K562 (cell line): ENCODE results near the gene CDK14. TPM values are rescaled to one million over a fixed set of nuclear protein-coding genes. Genes with fewer than 3 reads are reported as not detected.

Experiments
- ATAC-seq: fragments of 200-7000 bp; cut with Tn5 transposase; 3 replicates; pipeline ENCODE4 v1.9.1; 2020; ENCODE audit warnings: moderate library complexity
- BruUV-seq: library from RNA; stranded (reverse); fragments of 400-500 nt; replicated peaks from 2 replicates; lab custom pipeline; 2021; lab: Mats Ljungman, UMichigan
- CTCF ChIA-PET: fragments of 300-600 bp; formaldehyde crosslinking; extraction: SDS; loops from one replicate; lab custom pipeline; 2021; ENCODE audit warnings: low intra/inter-chr PET ratio; lab: Yijun Ruan, JAX
- POLR2A ChIA-PET: fragments of 300-600, 350-650 bp; sonication (Branson Sonifier 250); formaldehyde crosslinking; extraction: SDS; loops from one replicate; lab custom pipeline; 2021; ENCODE audit warnings: antibody characterized with exemption, inconsistent platforms; lab: Yijun Ruan, JAX
- DNase-seq, 4 experiments: peaks; one replicate each; pipeline versions ENCODE4 v3.0.0 to v3.0.0-alpha.2; 2011 to 2018; ENCODE audit warnings: low spot score in 3 of 4, mixed read lengths in 3 of 4; ENCODE audit errors: extremely low read depth in 1 of 4
- FAIRE-seq: peaks from 2 replicates; lab custom pipeline; 2011; peaks lifted over from hg19 to GRCh38; lab: Jason Lieb, UNC
- H2AFZ ChIP-seq: 2 replicates; pipeline ENCODE4 v1.6.0; 2011; ENCODE audit warnings: low read depth, low read length, control low read depth, inconsistent platforms
- H3K27ac ChIP-seq: fragments of 200-600 bp; 3 replicates; pipeline ENCODE4 v1.8.0; 2011; ENCODE audit warnings: low read depth, mild to moderate bottlenecking, control low read depth, inconsistent platforms, low read length, moderate library complexity, mixed read lengths; ENCODE audit errors: extremely low read depth
- H3K27me3 ChIP-seq, 2 experiments: fragments of 300-600 bp in 1 of 2; 2 replicates in 1 of 2; 3 replicates in 1 of 2; pipeline versions ENCODE4 v1.6.0 to v1.8.0; 2011; ENCODE audit warnings: inconsistent platforms in 2 of 2, low read length in 2 of 2, mild to moderate bottlenecking in 1 of 2, mixed read lengths in 1 of 2, moderate library complexity in 1 of 2; ENCODE audit not compliant: control insufficient read depth in 2 of 2, insufficient read depth in 2 of 2
- H3K36me3 ChIP-seq: fragments of 300-600 bp; 3 replicates; pipeline ENCODE4 v1.8.0; 2011; ENCODE audit warnings: mild to moderate bottlenecking, low read length, inconsistent platforms; ENCODE audit not compliant: control insufficient read depth, insufficient read depth
- H3K4me1 ChIP-seq, 2 experiments: fragments of 200-600 bp in 1 of 2; replicated peaks in 1 of 2; 2 replicates in 1 of 2; 3 replicates in 1 of 2; pipeline versions ENCODE4 v1.5.1 to v1.8.0; 2011; ENCODE audit warnings: inconsistent platforms in 2 of 2, low read length in 2 of 2, mild to moderate bottlenecking in 1 of 2, mixed read lengths in 1 of 2, moderate library complexity in 1 of 2; ENCODE audit not compliant: control insufficient read depth in 2 of 2, insufficient read depth in 2 of 2
- H3K4me2 ChIP-seq: 2 replicates; pipeline ENCODE4 v1.6.1; 2011; ENCODE audit warnings: low read length, control low read depth, inconsistent platforms, mixed read lengths; ENCODE audit not compliant: insufficient read depth
- H3K4me3 ChIP-seq: fragments of 200-600 bp; sonication (generic), shearing (Covaris generic); 2 replicates; pipeline ENCODE4 v1.5.1; 2016; ENCODE audit warnings: control low read depth, inconsistent platforms
- H3K79me2 ChIP-seq: fragments of 200-600 bp; 3 replicates; pipeline ENCODE4 v1.8.0; 2011; ENCODE audit warnings: low read length, inconsistent platforms; ENCODE audit not compliant: control insufficient read depth, insufficient read depth
- H3K9ac ChIP-seq, 2 experiments: 2 replicates each; pipeline versions ENCODE4 v1.6.0 to v1.6.1; 2011; ENCODE audit warnings: low read depth in 2 of 2, low read length in 2 of 2, control low read depth in 1 of 2, inconsistent platforms in 1 of 2, mild to moderate bottlenecking in 1 of 2, mixed read lengths in 1 of 2; ENCODE audit not compliant: insufficient read depth in 1 of 2
- H3K9me1 ChIP-seq: one replicate; pipeline ENCODE4 v1.6.0; 2011; ENCODE audit warnings: inconsistent platforms, mild to moderate bottlenecking, low read length, moderate library complexity; ENCODE audit not compliant: control insufficient read depth, insufficient read depth
- H3K9me3 ChIP-seq: replicated peaks from 2 replicates; pipeline ENCODE4 v1.5.1; 2011; ENCODE audit warnings: low read depth, low read length, inconsistent platforms; ENCODE audit not compliant: control insufficient read depth, insufficient read depth
- H4K20me1 ChIP-seq: replicated peaks from 2 replicates; pipeline ENCODE4 v1.6.1; 2011; ENCODE audit warnings: low read length, inconsistent platforms, mixed read lengths; ENCODE audit not compliant: control insufficient read depth, insufficient read depth
- CAMTA2 ChIP-seq: fragments of 250-450 bp; sonication (Bioruptor Pico); conservative IDR thresholded peaks from 2 replicates; pipeline ENCODE4 v1.5.1; 2022
- ELF1 ChIP-seq: fragments of 200-800 bp; sonication (Bioruptor generic); IDR thresholded peaks from 2 replicates; pipeline ENCODE4 v1.6.1; 2016; ENCODE audit warnings: missing genetic modification characterization, missing compliant biosample characterization
- EP400 ChIP-seq: fragments of 450-650 bp; IDR thresholded peaks from 2 replicates; pipeline ENCODE4 v1.6.1; 2017; ENCODE audit warnings: antibody characterized with exemption, mild to moderate bottlenecking, moderate library complexity
- ESRRB ChIP-seq: fragments of 250-450 bp; sonication (Bioruptor Pico); IDR thresholded peaks from 2 replicates; pipeline ENCODE4 v1.5.0; 2020; ENCODE audit warnings: mild to moderate bottlenecking, moderate library complexity, borderline replicate concordance
- FOXM1 ChIP-seq, 2 experiments: fragments of 450-650 bp in 1 of 2; sonication (generic) in 1 of 2; formaldehyde crosslinking in 1 of 2; IDR thresholded peaks; 2 replicates each; pipeline versions ENCODE4 v1.6.1 to v1.9.0; 2017 to 2022; ENCODE audit warnings: low read depth in 2 of 2, mild to moderate bottlenecking in 2 of 2, missing genetic modification reagents in 1 of 2, moderate library complexity in 1 of 2
- PHF20 ChIP-seq: fragments of 450-650 bp; IDR thresholded peaks from 2 replicates; pipeline ENCODE4 v1.6.1; 2018; ENCODE audit not compliant: partially characterized antibody
- POLR3G ChIP-seq: IDR thresholded peaks from 2 replicates; pipeline ENCODE4 v1.6.1; 2011; ENCODE audit not compliant: insufficient read length, insufficient replicate concordance; ENCODE audit errors: extremely low read depth
- SP1 ChIP-seq: sonication (generic); formaldehyde crosslinking; IDR thresholded peaks from 2 replicates; pipeline ENCODE4 v1.8.1; 2022; ENCODE audit warnings: mild to moderate bottlenecking, missing genetic modification reagents
- TBL1XR1 ChIP-seq, 2 experiments: IDR thresholded peaks; 2 replicates each; pipeline ENCODE4 v1.6.1; 2012; ENCODE audit warnings: improper control_type of control experiment in 2 of 2, low read length in 2 of 2, mild to moderate bottlenecking in 1 of 2
- TEAD2 ChIP-seq: fragments of 450-650 bp; IDR thresholded peaks from 2 replicates; pipeline ENCODE4 v1.6.1; 2016; ENCODE audit warnings: missing genetic modification characterization, control low read depth, missing compliant biosample characterization
- VEZF1 ChIP-seq: fragments of 200-800 bp; sonication (Bioruptor generic); IDR thresholded peaks from 2 replicates; pipeline ENCODE4 v1.6.1; 2017; ENCODE audit warnings: missing genetic modification characterization, missing compliant biosample characterization
- ZC3H8 ChIP-seq: fragments of 450-650 bp; IDR thresholded peaks from 2 replicates; pipeline ENCODE4 v1.6.1; 2017
- ZNF354B ChIP-seq: fragments of 250-450 bp; sonication (Bioruptor Pico); IDR thresholded peaks from 2 replicates; pipeline ENCODE4 v1.4.0; 2020
- ZNF436 ChIP-seq: fragments of 250-450, 450-650 bp; sonication (Bioruptor Pico); formaldehyde crosslinking; IDR thresholded peaks from 2 replicates; pipeline ENCODE4 v1.7.0; 2020; ENCODE audit warnings: mild to moderate bottlenecking
- ZNF778 ChIP-seq: fragments of 450-650 bp; formaldehyde crosslinking; IDR thresholded peaks from 2 replicates; pipeline ENCODE4 v1.4.0; 2020; ENCODE audit warnings: mild to moderate bottlenecking, moderate library complexity
- WGBS: fragments of 100-300 bp; shearing (Covaris generic); methylation state at CpG from one replicate; pipeline ENCODE4 v1.1.6; 2016; ENCODE audit warnings: low coverage, mixed read lengths; ENCODE audit not compliant: insufficient coverage; ENCODE audit errors: missing lambda C conversion rate; 5-methylcytosine and 5-hydroxymethylcytosine counted together
- in situ Hi-C: fragments of 300-500 bp; cut with MboI; formaldehyde crosslinking; loops from 4 replicates; pipeline ENCODE4 v1.15.0; 2018; ENCODE audit warnings: inconsistent platforms, mixed read lengths
- intact Hi-C: fragments of 100-400 bp; cut with micrococcal nuclease; formaldehyde crosslinking; loops from 2 replicates; pipeline ENCODE4 v1.14.2; 2022
- polyA plus RNA-seq, 8 experiments: library from polyadenylated mRNA; depleted of rRNA in 4 of 8; stranded (reverse) in 5 of 8; unstranded in 3 of 8; fragments of >200 nt; fragmentation: Nextera tagmentation in 2 of 8; fragmentation: Illumina TruSeq in 1 of 8; extraction: Ambion mirVana in 2 of 8; extraction: Trizol in 1 of 8; gene quantifications; 2 replicates each; pipeline versions ENCODE4 v1.2.1 to v1.2.3, GENCODE V29; 2011 to 2014; ENCODE audit warnings: inconsistent platforms in 1 of 8, missing spikeins in 1 of 8
- total RNA-seq, 7 experiments: library from RNA; depleted of rRNA in 6 of 7; stranded (reverse); fragments of >200 nt in 6 of 7; fragmentation: Illumina TruSeq in 2 of 7; extraction: Trizol in 2 of 7; gene quantifications; 2 replicates each; pipeline versions ENCODE4 v1.2.1 to v1.2.3, GENCODE V29; 2011 to 2021; ENCODE audit warnings: low replicate concordance in 1 of 7
- TF ChIP-seq, protein P1 (sequence below): fragments of 250-450 bp; sonication (Bioruptor Pico); IDR thresholded peaks from 2 replicates; pipeline ENCODE4 v1.5.0; 2021

The CDK14 gene
- total and polyA plus RNA-seq, 9 of the 15 experiments (the other 6 are each of a cell fraction or from before 2014, with no cell fraction given), result 0.03 to 0.91 (median 0.16) TPM

- DNase-seq, result no peak
- CTCF ChIA-PET, result no interaction called here
Observed at GRCh38 chr7:91064938-91065337, 468.8 kb downstream of the CDK14 start.

More at GRCh38 chr7:91064938-91065337, 468.8 kb downstream of the CDK14 start:
- Histone ChIP-seq H3K79me2 (no peaks in the 10 kb centered on the region), H4K20me1 (no peaks in the 10 kb centered on the region), H3K4me1 (no peaks in the 10 kb centered on the region), H3K4me2 (no peak overlapping the region), H3K9me1 (no peaks in the 10 kb centered on the region), H3K27ac (no peak overlapping the region), H2AFZ (no peak overlapping the region), H3K9me3 (no peaks in the 10 kb centered on the region), H3K9ac (no peak overlapping the region), H3K27me3 (no peaks in the 10 kb centered on the region), H3K36me3 (no peaks in the 10 kb centered on the region), H3K4me3 (no peak overlapping the region)
- TF ChIP-seq EP400 (no peak), SP1 (no peak), PHF20 (no peak), ZNF354B (CRISPR knock-in tag) (no peak), ZC3H8 (no peak), TEAD2 (tag) (no peak), POLR3G (no peak), ESRRB (CRISPR knock-in tag) (no peak), FOXM1 (IDR thresholded peaks at IDR 0.05; ENCODE audit: low read depth) (no peak), FOXM1 (CRISPR knock-in tag; IDR thresholded peaks at IDR 0.05; ENCODE audit: low read depth) (no peak), CAMTA2 (CRISPR knock-in tag) (no peak), ZNF436 (CRISPR knock-in tag) (no peak), ZNF778 (CRISPR knock-in tag) (no peak), TBL1XR1 (IDR thresholded peaks at IDR 0.05; ENCODE audit: low read length in 2 of 2) (no peak), ELF1 (tag) (no peak), VEZF1 (CRISPR knock-in tag) (no peak)
- TF ChIP-seq, protein P1, sequence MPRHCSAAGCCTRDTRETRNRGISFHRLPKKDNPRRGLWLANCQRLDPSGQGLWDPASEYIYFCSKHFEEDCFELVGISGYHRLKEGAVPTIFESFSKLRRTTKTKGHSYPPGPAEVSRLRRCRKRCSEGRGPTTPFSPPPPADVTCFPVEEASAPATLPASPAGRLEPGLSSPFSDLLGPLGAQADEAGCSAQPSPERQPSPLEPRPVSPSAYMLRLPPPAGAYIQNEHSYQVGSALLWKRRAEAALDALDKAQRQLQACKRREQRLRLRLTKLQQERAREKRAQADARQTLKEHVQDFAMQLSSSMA (CRISPR knock-in tag), result no peak
- FAIRE-seq (no peak), ATAC-seq (no peak)
- no TSS peak for BruUV-seq
- WGBS, result 2% methylated on average over 2 of the region's 2 CpGs
- in situ Hi-C loops, result no loop called here
- POLR2A ChIA-PET, result no interaction called here
- intact Hi-C loops, result no loop called here
